Natural killer cell (primary cell): ENCODE measurements around the gene PDE4B. TPM values are rescaled to one million over a fixed set of nuclear protein-coding genes. Genes with fewer than 3 reads are reported as not detected.

Experiments used
- ATAC-seq, 3 donors: fragments of 150-1000 bp in 2 of 3; fragments of 200-7000 bp in 1 of 3; cut with Tn5 transposase; 1 replicate in 1 of 3; 2 replicates in 2 of 3; pipeline ENCODE4 v1.10.0; 2021; ENCODE audit warnings: mild to moderate bottlenecking in 2 of 3, moderate library complexity in 2 of 3
- DNase-seq, 2 donors: peaks; one replicate each; pipeline versions ENCODE4 v3.0.0 to v3.0.0-alpha.2; 2013 to 2021; ENCODE audit warnings: mixed read lengths in 1 of 2
- H3K27ac ChIP-seq: one replicate; pipeline ENCODE4 v1.5.1; 2013; ENCODE audit warnings: mild to moderate bottlenecking, low read length
- H3K27me3 ChIP-seq: one replicate; pipeline ENCODE4 v1.6.1; 2013; ENCODE audit warnings: low read length; ENCODE audit not compliant: control insufficient read depth, insufficient read depth
- H3K36me3 ChIP-seq: one replicate; pipeline ENCODE4 v1.6.1; 2013; ENCODE audit warnings: low read length; ENCODE audit not compliant: control insufficient read depth, insufficient read depth
- H3K4me1 ChIP-seq: one replicate; pipeline ENCODE4 v1.6.1; 2013; ENCODE audit warnings: low read length; ENCODE audit not compliant: control insufficient read depth, insufficient read depth
- H3K4me3 ChIP-seq: one replicate; pipeline ENCODE4 v1.5.1; 2013; ENCODE audit warnings: low read length
- H3K9me3 ChIP-seq: one replicate; pipeline ENCODE4 v1.6.1; 2013; ENCODE audit warnings: low read length; ENCODE audit not compliant: control insufficient read depth, insufficient read depth
- H3K27ac Mint-ChIP-seq, 2 donors: one replicate each; pipeline ENCODE4 v1.8.0; 2022; ENCODE audit warnings: mild to moderate bottlenecking in 2 of 2, mixed read lengths in 2 of 2, moderate library complexity in 1 of 2
- H3K27me3 Mint-ChIP-seq, 2 donors: one replicate each; pipeline ENCODE4 v1.8.0; 2022; ENCODE audit warnings: low read depth in 2 of 2, mixed read lengths in 2 of 2
- H3K36me3 Mint-ChIP-seq: one replicate; pipeline ENCODE4 v1.8.0; 2022; ENCODE audit warnings: mixed read lengths
- H3K4me1 Mint-ChIP-seq, 2 donors: one replicate each; pipeline ENCODE4 v1.8.0; 2022; ENCODE audit warnings: mixed read lengths in 2 of 2
- H3K4me3 Mint-ChIP-seq: one replicate; pipeline ENCODE4 v1.8.0; 2022; ENCODE audit warnings: mild to moderate bottlenecking, moderate library complexity, mixed read lengths
- H3K9me3 Mint-ChIP-seq, 2 donors: one replicate each; pipeline ENCODE4 v1.8.0; 2022; ENCODE audit warnings: mixed read lengths in 2 of 2
- WGBS: methylation state at CpG from one replicate; pipeline ENCODE4 v1.1.7; 2013; ENCODE audit warnings: missing lambda C conversion rate; ENCODE audit not compliant: insufficient coverage; 5-methylcytosine and 5-hydroxymethylcytosine counted together
- intact Hi-C: fragments of 100-400 bp; cut with micrococcal nuclease; formaldehyde crosslinking; loops from one replicate; pipeline ENCODE4 v1.14.2; 2022
- total RNA-seq, 4 donors: library from RNA; stranded (reverse); fragments of 120-200 nt in 1 of 4; gene quantifications; one replicate each; pipeline versions ENCODE4 v1.2.3 to v1.2.4, GENCODE V29; 2013 to 2022
- TF ChIP-seq, protein P1 (sequence below): fragments of 200-600 bp; IDR thresholded peaks from one replicate; pipeline ENCODE4 v1.8.0; 2022; ENCODE audit warnings: antibody characterized with exemption

PDE4B gene
- total RNA-seq, 3 donors from 2014 or later (not counting 1 experiment from before 2014, with no cell fraction given), result 18.0 to 42.4 (median 25.5) TPM

DNA sequence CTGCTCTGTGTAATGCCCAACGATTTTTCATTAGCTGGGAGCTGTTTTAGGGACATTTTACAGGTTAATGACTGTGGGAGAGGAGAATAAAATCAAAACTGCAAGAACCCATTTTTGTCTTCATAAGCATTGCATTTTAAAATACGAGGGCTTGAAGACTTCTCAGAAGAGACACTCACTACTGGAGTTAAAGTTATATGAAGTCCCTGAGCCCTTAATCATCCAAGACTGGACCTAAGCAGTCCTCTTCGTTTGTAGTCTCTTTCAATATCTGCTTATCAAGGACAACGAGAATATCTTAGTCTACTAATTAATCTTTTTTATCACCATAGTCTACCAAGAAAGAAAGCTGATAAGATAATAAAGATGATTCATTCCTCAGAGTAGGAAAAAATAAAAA is 564.3 kb downstream of the PDE4B start:
- Histone ChIP-seq H3K9me3 (no peaks in the 10 kb centered on the region), H3K27me3 (no peaks in the 10 kb centered on the region), H3K27ac (no peak overlapping the region), H3K4me3 (no peak overlapping the region), H3K4me1 (peaks cover 16% of the 10 kb centered on the region), H3K36me3 (peaks cover 11% of the 10 kb centered on the region)
- no peaks in the 10 kb centered on the region for H3K27me3 Mint-ChIP-seq
- peak overlapping the region; percentile 66 for H3K4me3 Mint-ChIP-seq
- WGBS, result 64% methylated on average over 3 of the region's 4 CpGs
- H3K4me1 Mint-ChIP-seq, result peaks cover 35 to 48% of the 10 kb centered on the region in 2 donors
- H3K9me3 Mint-ChIP-seq, result peaks cover 0 to 1% of the 10 kb centered on the region in 2 donors
- peak overlapping the region; percentile 30 to 86 for H3K27ac Mint-ChIP-seq
- TF ChIP-seq, protein P1, sequence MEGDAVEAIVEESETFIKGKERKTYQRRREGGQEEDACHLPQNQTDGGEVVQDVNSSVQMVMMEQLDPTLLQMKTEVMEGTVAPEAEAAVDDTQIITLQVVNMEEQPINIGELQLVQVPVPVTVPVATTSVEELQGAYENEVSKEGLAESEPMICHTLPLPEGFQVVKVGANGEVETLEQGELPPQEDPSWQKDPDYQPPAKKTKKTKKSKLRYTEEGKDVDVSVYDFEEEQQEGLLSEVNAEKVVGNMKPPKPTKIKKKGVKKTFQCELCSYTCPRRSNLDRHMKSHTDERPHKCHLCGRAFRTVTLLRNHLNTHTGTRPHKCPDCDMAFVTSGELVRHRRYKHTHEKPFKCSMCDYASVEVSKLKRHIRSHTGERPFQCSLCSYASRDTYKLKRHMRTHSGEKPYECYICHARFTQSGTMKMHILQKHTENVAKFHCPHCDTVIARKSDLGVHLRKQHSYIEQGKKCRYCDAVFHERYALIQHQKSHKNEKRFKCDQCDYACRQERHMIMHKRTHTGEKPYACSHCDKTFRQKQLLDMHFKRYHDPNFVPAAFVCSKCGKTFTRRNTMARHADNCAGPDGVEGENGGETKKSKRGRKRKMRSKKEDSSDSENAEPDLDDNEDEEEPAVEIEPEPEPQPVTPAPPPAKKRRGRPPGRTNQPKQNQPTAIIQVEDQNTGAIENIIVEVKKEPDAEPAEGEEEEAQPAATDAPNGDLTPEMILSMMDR, result no peak
- intact Hi-C loops, result loop anchor here (10.0 kb wide), 1 partner anchor 88 kb away; no protein-coding TSS in a partner anchor
- DNase-seq, result no peak
- ATAC-seq, result peak in 1 of 3 donors; percentile 26
- peaks cover 9% of the 10 kb centered on the region for H3K36me3 Mint-ChIP-seq

DNA sequence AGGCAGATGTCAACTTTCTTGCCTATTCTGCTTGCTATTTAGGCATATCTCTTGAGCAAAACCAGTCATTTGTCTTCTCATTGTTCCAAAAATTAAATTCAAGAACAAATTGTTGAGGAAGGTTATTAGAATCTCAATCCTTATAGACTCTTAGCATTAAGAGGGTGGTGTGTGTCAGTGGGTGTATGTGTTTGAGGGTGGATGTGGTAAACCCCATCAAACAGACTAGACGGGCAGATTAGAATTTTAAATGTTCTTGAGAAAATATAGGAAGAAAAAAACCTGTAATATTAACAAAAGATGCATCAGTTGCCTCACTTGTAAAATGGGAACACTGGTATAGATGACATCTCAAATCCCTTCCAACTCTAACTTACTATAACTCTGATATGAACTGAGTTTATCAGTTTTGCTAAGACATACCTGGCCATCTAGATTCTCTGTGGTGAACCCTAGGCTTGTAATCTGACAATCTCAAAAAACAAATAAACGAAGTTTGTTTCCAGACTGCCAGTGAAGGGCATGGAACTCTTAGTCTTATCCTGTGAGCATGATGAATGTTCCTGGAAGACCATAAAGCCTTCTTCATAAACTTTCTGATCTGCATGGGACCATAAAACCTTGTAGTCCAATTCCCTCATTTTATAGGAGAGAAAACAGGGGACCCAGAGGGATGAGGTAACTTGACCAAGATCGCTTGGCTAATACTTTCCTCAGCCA is 564.9 kb downstream of the PDE4B start:
- TF ChIP-seq, protein P1, result no peak
- Histone ChIP-seq H3K4me3 (no peak overlapping the region), H3K27ac (peak overlapping the region; percentile 5), H3K27me3 (no peaks in the 10 kb centered on the region), H3K9me3 (no peaks in the 10 kb centered on the region), H3K36me3 (peaks cover 17% of the 10 kb centered on the region), H3K4me1 (peaks cover 13% of the 10 kb centered on the region)
- ATAC-seq, result peak; percentile 71 to 94 (median 75)
- Mint-ChIP-seq H3K4me3 (peak overlapping the region; percentile 66), H3K4me1 (peaks cover 28 to 42% of the 10 kb centered on the region in 2 donors), H3K27me3 (no peaks in the 10 kb centered on the region), H3K27ac (peak overlapping the region; percentile 30 to 86), H3K9me3 (no peaks in the 10 kb centered on the region), H3K36me3 (peaks cover 16% of the 10 kb centered on the region)
- 69% methylated on average over 2 of the region's 3 CpGs for WGBS
- intact Hi-C loops, result loop anchor here (10.0 kb wide), 1 partner anchor 87 kb away; no protein-coding TSS in a partner anchor
- DNase-seq, result peak in 1 of 2 donors; percentile 73

DNA sequence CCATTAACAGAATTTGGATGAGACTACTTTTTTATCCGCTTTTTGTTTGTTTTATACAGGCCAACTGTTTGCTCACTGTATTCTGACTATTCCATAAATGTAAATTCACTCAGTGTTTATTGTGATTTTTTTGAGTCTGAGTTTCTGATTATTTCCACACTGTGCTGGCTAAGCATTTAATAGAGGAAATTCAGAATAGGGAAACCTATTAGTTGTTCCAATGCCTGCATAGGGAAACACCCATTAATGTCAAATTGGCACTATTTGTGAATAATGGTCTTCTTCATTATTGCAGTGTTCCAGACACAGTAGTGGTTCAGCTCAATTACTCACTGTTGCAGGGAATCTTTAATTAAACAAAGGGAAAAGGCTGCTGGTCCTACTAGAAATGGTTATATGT is 566.6 kb downstream of the PDE4B start:
- no peak for ATAC-seq
- Histone ChIP-seq H3K27ac (no peak overlapping the region), H3K4me1 (peaks cover 8% of the 10 kb centered on the region), H3K4me3 (no peak overlapping the region), H3K27me3 (no peaks in the 10 kb centered on the region), H3K9me3 (no peaks in the 10 kb centered on the region), H3K36me3 (peaks cover 33% of the 10 kb centered on the region)
- Mint-ChIP-seq H3K9me3 (no peaks in the 10 kb centered on the region), H3K27ac (no peak overlapping the region), H3K36me3 (peaks cover 17% of the 10 kb centered on the region), H3K4me1 (peaks cover 19 to 35% of the 10 kb centered on the region in 2 donors), H3K4me3 (no peak overlapping the region), H3K27me3 (no peaks in the 10 kb centered on the region)
- no CpG with 5 or more reads among the region's 1 CpG for WGBS
- TF ChIP-seq, protein P1, result no peak
- intact Hi-C loops, result loop anchor here (10.0 kb wide), 1 partner anchor 86 kb away; no protein-coding TSS in a partner anchor
- no peak for DNase-seq
